K562 (cell line): ENCODE results near the gene LAPTM4A. TPM values are rescaled to one million over a fixed set of nuclear protein-coding genes. Genes with fewer than 3 reads are reported as not detected.
A peak's percentile ranks its signal among the peaks of the same experiment; 100 is the strongest.

ENCODE experiments used
- ATAC-seq: fragments of 200-7000 bp; cut with Tn5 transposase; 3 replicates; pipeline ENCODE4 v1.9.1; 2020; ENCODE audit warnings: moderate library complexity
- BruUV-seq: library from RNA; stranded (reverse); fragments of 400-500 nt; replicated peaks from 2 replicates; lab custom pipeline; 2021; lab: Mats Ljungman, UMichigan
- CTCF ChIA-PET: fragments of 300-600 bp; formaldehyde crosslinking; extraction: SDS; loops from one replicate; lab custom pipeline; 2021; ENCODE audit warnings: low intra/inter-chr PET ratio; lab: Yijun Ruan, JAX
- POLR2A ChIA-PET: fragments of 300-600, 350-650 bp; sonication (Branson Sonifier 250); formaldehyde crosslinking; extraction: SDS; loops from one replicate; lab custom pipeline; 2021; ENCODE audit warnings: antibody characterized with exemption, inconsistent platforms; lab: Yijun Ruan, JAX
- DNase-seq, 4 experiments: peaks; one replicate each; pipeline versions ENCODE4 v3.0.0 to v3.0.0-alpha.2; 2011 to 2018; ENCODE audit warnings: low spot score in 3 of 4, mixed read lengths in 3 of 4; ENCODE audit errors: extremely low read depth in 1 of 4
- FAIRE-seq: peaks from 2 replicates; lab custom pipeline; 2011; peaks lifted over from hg19 to GRCh38; lab: Jason Lieb, UNC
- H2AFZ ChIP-seq: 2 replicates; pipeline ENCODE4 v1.6.0; 2011; ENCODE audit warnings: low read depth, low read length, control low read depth, inconsistent platforms
- H3K27ac ChIP-seq: fragments of 200-600 bp; 3 replicates; pipeline ENCODE4 v1.8.0; 2011; ENCODE audit warnings: low read depth, mild to moderate bottlenecking, control low read depth, inconsistent platforms, low read length, moderate library complexity, mixed read lengths; ENCODE audit errors: extremely low read depth
- H3K27me3 ChIP-seq, 2 experiments: fragments of 300-600 bp in 1 of 2; 2 replicates in 1 of 2; 3 replicates in 1 of 2; pipeline versions ENCODE4 v1.6.0 to v1.8.0; 2011; ENCODE audit warnings: inconsistent platforms in 2 of 2, low read length in 2 of 2, mild to moderate bottlenecking in 1 of 2, mixed read lengths in 1 of 2, moderate library complexity in 1 of 2; ENCODE audit not compliant: control insufficient read depth in 2 of 2, insufficient read depth in 2 of 2
- H3K36me3 ChIP-seq: fragments of 300-600 bp; 3 replicates; pipeline ENCODE4 v1.8.0; 2011; ENCODE audit warnings: mild to moderate bottlenecking, low read length, inconsistent platforms; ENCODE audit not compliant: control insufficient read depth, insufficient read depth
- H3K4me1 ChIP-seq, 2 experiments: fragments of 200-600 bp in 1 of 2; replicated peaks in 1 of 2; 2 replicates in 1 of 2; 3 replicates in 1 of 2; pipeline versions ENCODE4 v1.5.1 to v1.8.0; 2011; ENCODE audit warnings: inconsistent platforms in 2 of 2, low read length in 2 of 2, mild to moderate bottlenecking in 1 of 2, mixed read lengths in 1 of 2, moderate library complexity in 1 of 2; ENCODE audit not compliant: control insufficient read depth in 2 of 2, insufficient read depth in 2 of 2
- H3K4me2 ChIP-seq: 2 replicates; pipeline ENCODE4 v1.6.1; 2011; ENCODE audit warnings: low read length, control low read depth, inconsistent platforms, mixed read lengths; ENCODE audit not compliant: insufficient read depth
- H3K4me3 ChIP-seq: fragments of 200-600 bp; sonication (generic), shearing (Covaris generic); 2 replicates; pipeline ENCODE4 v1.5.1; 2016; ENCODE audit warnings: control low read depth, inconsistent platforms
- H3K79me2 ChIP-seq: fragments of 200-600 bp; 3 replicates; pipeline ENCODE4 v1.8.0; 2011; ENCODE audit warnings: low read length, inconsistent platforms; ENCODE audit not compliant: control insufficient read depth, insufficient read depth
- H3K9ac ChIP-seq, 2 experiments: 2 replicates each; pipeline versions ENCODE4 v1.6.0 to v1.6.1; 2011; ENCODE audit warnings: low read depth in 2 of 2, low read length in 2 of 2, control low read depth in 1 of 2, inconsistent platforms in 1 of 2, mild to moderate bottlenecking in 1 of 2, mixed read lengths in 1 of 2; ENCODE audit not compliant: insufficient read depth in 1 of 2
- H3K9me1 ChIP-seq: one replicate; pipeline ENCODE4 v1.6.0; 2011; ENCODE audit warnings: inconsistent platforms, mild to moderate bottlenecking, low read length, moderate library complexity; ENCODE audit not compliant: control insufficient read depth, insufficient read depth
- H3K9me3 ChIP-seq: replicated peaks from 2 replicates; pipeline ENCODE4 v1.5.1; 2011; ENCODE audit warnings: low read depth, low read length, inconsistent platforms; ENCODE audit not compliant: control insufficient read depth, insufficient read depth
- H4K20me1 ChIP-seq: replicated peaks from 2 replicates; pipeline ENCODE4 v1.6.1; 2011; ENCODE audit warnings: low read length, inconsistent platforms, mixed read lengths; ENCODE audit not compliant: control insufficient read depth, insufficient read depth
- CREB3L1 ChIP-seq: fragments of 450-650 bp; IDR thresholded peaks from 2 replicates; pipeline ENCODE4 v1.6.1; 2014; ENCODE audit warnings: low read depth, mild to moderate bottlenecking, moderate library complexity, borderline replicate concordance
- DACH1 ChIP-seq: fragments of 450-650 bp; IDR thresholded peaks from 2 replicates; pipeline ENCODE4 v1.6.1; 2018; ENCODE audit not compliant: partially characterized antibody
- ILF3 ChIP-seq: fragments of 450-650 bp; IDR thresholded peaks from 2 replicates; pipeline ENCODE4 v1.6.1; 2018; ENCODE audit warnings: antibody characterized with exemption, mild to moderate bottlenecking, moderate library complexity, borderline replicate concordance
- PML ChIP-seq: IDR thresholded peaks from 2 replicates; pipeline ENCODE4 v1.6.1; 2012; ENCODE audit warnings: low read length, inconsistent platforms
- ZC3H11A ChIP-seq: IDR thresholded peaks from 2 replicates; pipeline ENCODE4 v1.6.1; 2012; ENCODE audit warnings: low read depth, low read length, improper control_type of control experiment
- WGBS: fragments of 100-300 bp; shearing (Covaris generic); methylation state at CpG from one replicate; pipeline ENCODE4 v1.1.6; 2016; ENCODE audit warnings: low coverage, mixed read lengths; ENCODE audit not compliant: insufficient coverage; ENCODE audit errors: missing lambda C conversion rate; 5-methylcytosine and 5-hydroxymethylcytosine counted together
- in situ Hi-C: fragments of 300-500 bp; cut with MboI; formaldehyde crosslinking; loops from 4 replicates; pipeline ENCODE4 v1.15.0; 2018; ENCODE audit warnings: inconsistent platforms, mixed read lengths
- intact Hi-C: fragments of 100-400 bp; cut with micrococcal nuclease; formaldehyde crosslinking; loops from 2 replicates; pipeline ENCODE4 v1.14.2; 2022
- polyA plus RNA-seq, 8 experiments: library from polyadenylated mRNA; depleted of rRNA in 4 of 8; stranded (reverse) in 5 of 8; unstranded in 3 of 8; fragments of >200 nt; fragmentation: Nextera tagmentation in 2 of 8; fragmentation: Illumina TruSeq in 1 of 8; extraction: Ambion mirVana in 2 of 8; extraction: Trizol in 1 of 8; gene quantifications; 2 replicates each; pipeline versions ENCODE4 v1.2.1 to v1.2.3, GENCODE V29; 2011 to 2014; ENCODE audit warnings: inconsistent platforms in 1 of 8, missing spikeins in 1 of 8
- total RNA-seq, 7 experiments: library from RNA; depleted of rRNA in 6 of 7; stranded (reverse); fragments of >200 nt in 6 of 7; fragmentation: Illumina TruSeq in 2 of 7; extraction: Trizol in 2 of 7; gene quantifications; 2 replicates each; pipeline versions ENCODE4 v1.2.1 to v1.2.3, GENCODE V29; 2011 to 2021; ENCODE audit warnings: low replicate concordance in 1 of 7
- TF ChIP-seq, protein P1 (sequence below): sonication (generic); formaldehyde crosslinking; IDR thresholded peaks from 2 replicates; pipeline ENCODE4 v1.8.0; 2022; ENCODE audit warnings: missing genetic modification reagents, mild to moderate bottlenecking, moderate library complexity, borderline replicate concordance
- TF ChIP-seq, protein P2 (sequence below): IDR thresholded peaks from 3 replicates; pipeline ENCODE4 v1.6.1; 2011; ENCODE audit warnings: borderline replicate concordance, mild to moderate bottlenecking; ENCODE audit not compliant: insufficient read length, insufficient read depth

LAPTM4A gene
- total and polyA plus RNA-seq, 9 of the 15 experiments (the other 6 are each of a cell fraction or from before 2014, with no cell fraction given): 13.4 to 157 (median 50.1) TPM

GRCh38 chr2:20094142-20094755, 42.8 kb upstream of the LAPTM4A start:
- ChIA-PET CTCF (interaction anchor here (0.7 to 2.7 kb wide), 3 partner anchors 70 to 138 kb away, joined by 3 to 21 read pairs (median 14); no protein-coding TSS in a partner anchor), POLR2A (interaction anchor here (0.7 kb wide), 1 partner anchor 110 kb away, joined by 3 read pairs; no protein-coding TSS in a partner anchor)
- no peak for FAIRE-seq
- H3K27me3 ChIP-seq: no peaks in the 10 kb centered on the region
- intact Hi-C loops (loop anchor here (10.0 kb wide), 1 partner anchor 1709 kb away; no protein-coding TSS in a partner anchor), in situ Hi-C loops (loop anchor here (5.0 to 10.0 kb wide), 2 partner anchors 87 to 541 kb away; no protein-coding TSS in a partner anchor)
- no peak overlapping the region for H3K4me2 ChIP-seq
- H3K9me1 ChIP-seq: no peaks in the 10 kb centered on the region
- H2AFZ ChIP-seq: no peak overlapping the region
- no peak for ATAC-seq
- DNase-seq: no peak
- no peak overlapping the region for H3K9ac ChIP-seq
- TF ChIP-seq PML: no peak
- TF ChIP-seq, protein P1, sequence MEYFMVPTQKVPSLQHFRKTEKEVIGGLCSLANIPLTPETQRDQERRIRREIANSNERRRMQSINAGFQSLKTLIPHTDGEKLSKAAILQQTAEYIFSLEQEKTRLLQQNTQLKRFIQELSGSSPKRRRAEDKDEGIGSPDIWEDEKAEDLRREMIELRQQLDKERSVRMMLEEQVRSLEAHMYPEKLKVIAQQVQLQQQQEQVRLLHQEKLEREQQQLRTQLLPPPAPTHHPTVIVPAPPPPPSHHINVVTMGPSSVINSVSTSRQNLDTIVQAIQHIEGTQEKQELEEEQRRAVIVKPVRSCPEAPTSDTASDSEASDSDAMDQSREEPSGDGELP (CRISPR knock-in tag): no peak
- TF ChIP-seq DACH1: peak; percentile 31
- TF ChIP-seq, protein P2, sequence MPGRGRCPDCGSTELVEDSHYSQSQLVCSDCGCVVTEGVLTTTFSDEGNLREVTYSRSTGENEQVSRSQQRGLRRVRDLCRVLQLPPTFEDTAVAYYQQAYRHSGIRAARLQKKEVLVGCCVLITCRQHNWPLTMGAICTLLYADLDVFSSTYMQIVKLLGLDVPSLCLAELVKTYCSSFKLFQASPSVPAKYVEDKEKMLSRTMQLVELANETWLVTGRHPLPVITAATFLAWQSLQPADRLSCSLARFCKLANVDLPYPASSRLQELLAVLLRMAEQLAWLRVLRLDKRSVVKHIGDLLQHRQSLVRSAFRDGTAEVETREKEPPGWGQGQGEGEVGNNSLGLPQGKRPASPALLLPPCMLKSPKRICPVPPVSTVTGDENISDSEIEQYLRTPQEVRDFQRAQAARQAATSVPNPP: no peak
- no peak for TF ChIP-seq ZC3H11A
- TF ChIP-seq CREB3L1: no peak
- TF ChIP-seq ILF3: no peak
- WGBS: 22% methylated on average over 3 of the region's 5 CpGs
- H3K4me1 ChIP-seq: peaks cover 15 to 25% of the 10 kb centered on the region in 2 experiments
- no peaks in the 10 kb centered on the region for H3K79me2 ChIP-seq
- H3K9me3 ChIP-seq: no peaks in the 10 kb centered on the region
- H3K36me3 ChIP-seq: no peaks in the 10 kb centered on the region
- no TSS peak for BruUV-seq
- H4K20me1 ChIP-seq: no peaks in the 10 kb centered on the region
- no peak overlapping the region for H3K27ac ChIP-seq
- no peak overlapping the region for H3K4me3 ChIP-seq
